ENCODE measurements around the gene TAF1B.
A peak's percentile ranks its signal among the peaks of the same experiment; 100 is the strongest.

Gene TAF1B

GRCh38 chr2:9843229-9844035, at the start of gene TAF1B:
TSS of gene TAF1B (plus strand) at chr2:9843474. CDS start at chr2:9843542, 68 bp downstream.
- DNase-seq (ENCODE audit: low spot score) = peak; percentile 91

- DNase-seq (ENCODE audit: low spot score) = no peak
These were observed 49.2 kb upstream of the TAF1B start for GRCh38 chr2:9793918-9794717.

- DNase-seq (ENCODE audit: low spot score) = no peak
These were observed 48.2 kb upstream of the TAF1B start for GRCh38 chr2:9795071-9795470.

GRCh38 chr2:9796056-9797010, 46.9 kb upstream of the TAF1B start:
- no peak for DNase-seq (ENCODE audit: low spot score)

- no peak for DNase-seq (ENCODE audit: low spot score)
These were observed 46.2 kb upstream of the TAF1B start for GRCh38 chr2:9797086-9797485.

GRCh38 chr2:9797681-9798556, 45.4 kb upstream of the TAF1B start:
- no peak for DNase-seq (ENCODE audit: low spot score)

- no peak for DNase-seq (ENCODE audit: low spot score)
These were observed 44.2 kb upstream of the TAF1B start for GRCh38 chr2:9799011-9799596.

GRCh38 chr2:9799729-9800632, 43.3 kb upstream of the TAF1B start:
- DNase-seq (ENCODE audit: low spot score) = peak; percentile 71

GRCh38 chr2:9800639-9800974, 42.7 kb upstream of the TAF1B start:
- DNase-seq (ENCODE audit: low spot score) = no peak

GRCh38 chr2:9800975-9801726, 42.1 kb upstream of the TAF1B start:
- DNase-seq (ENCODE audit: low spot score) = no peak

- no peak for DNase-seq (ENCODE audit: low spot score)
These were observed 40.7 kb upstream of the TAF1B start for GRCh38 chr2:9802576-9802993.

GRCh38 chr2:9803023-9803805, 40.1 kb upstream of the TAF1B start:
- DNase-seq (ENCODE audit: low spot score) = no peak

- no peak for DNase-seq (ENCODE audit: low spot score)
These were observed 37.6 kb upstream of the TAF1B start for GRCh38 chr2:9805435-9806297.

- DNase-seq (ENCODE audit: low spot score) = no peak
These were observed 37.0 kb upstream of the TAF1B start for GRCh38 chr2:9806298-9806610.

- DNase-seq (ENCODE audit: low spot score) = no peak
These were observed 36.6 kb upstream of the TAF1B start for GRCh38 chr2:9806656-9807055.

GRCh38 chr2:9807056-9807455, 36.2 kb upstream of the TAF1B start:
- DNase-seq (ENCODE audit: low spot score) = no peak

- DNase-seq (ENCODE audit: low spot score) = no peak
These were observed 35.5 kb upstream of the TAF1B start for GRCh38 chr2:9807555-9808305.

Measured in kidney capillary endothelial cell (primary cell).